Transverse colon (tissue), 3 donors: ENCODE results near the gene FRYL.

Experiments
- POLR2A ChIP-seq: fragments of 450-650 bp; IDR thresholded peaks from one replicate; pipeline ENCODE4 v1.6.1; 2016; ENCODE audit warnings: antibody characterized with exemption, mild to moderate bottlenecking, moderate library complexity
- TF ChIP-seq, protein P1 (sequence below), 5 experiments: fragments of 200-600 bp in 3 of 5; fragments of 450-650 bp in 2 of 5; sonication (generic) in 3 of 5; IDR thresholded peaks; 1 replicate in 2 of 5; 2 replicates in 3 of 5; pipeline ENCODE4 v1.5.1; 2016 to 2017; ENCODE audit warnings: antibody characterized with exemption in 5 of 5, inconsistent platforms in 3 of 5, mild to moderate bottlenecking in 2 of 5, moderate library complexity in 1 of 5

DNA sequence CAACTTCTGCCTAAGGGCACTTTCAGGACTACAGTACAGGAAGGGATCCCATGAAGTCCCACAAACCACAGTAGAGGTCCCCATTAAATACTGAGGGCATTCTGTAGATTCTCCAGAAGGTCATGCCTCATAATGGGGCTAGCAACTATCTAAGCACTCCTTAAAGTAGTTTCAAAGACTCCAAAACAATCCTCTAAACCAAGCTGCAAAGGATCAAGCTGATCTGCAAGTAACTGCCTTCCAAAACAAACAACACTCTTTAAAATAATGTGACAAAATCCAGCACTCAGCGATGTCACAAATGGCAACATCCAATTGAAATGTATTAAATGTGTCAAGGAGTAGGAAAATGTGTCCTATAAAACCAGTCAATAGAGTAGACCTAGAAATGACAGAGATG, 118.7 kb downstream of the FRYL start:
- TF ChIP-seq, protein P1, sequence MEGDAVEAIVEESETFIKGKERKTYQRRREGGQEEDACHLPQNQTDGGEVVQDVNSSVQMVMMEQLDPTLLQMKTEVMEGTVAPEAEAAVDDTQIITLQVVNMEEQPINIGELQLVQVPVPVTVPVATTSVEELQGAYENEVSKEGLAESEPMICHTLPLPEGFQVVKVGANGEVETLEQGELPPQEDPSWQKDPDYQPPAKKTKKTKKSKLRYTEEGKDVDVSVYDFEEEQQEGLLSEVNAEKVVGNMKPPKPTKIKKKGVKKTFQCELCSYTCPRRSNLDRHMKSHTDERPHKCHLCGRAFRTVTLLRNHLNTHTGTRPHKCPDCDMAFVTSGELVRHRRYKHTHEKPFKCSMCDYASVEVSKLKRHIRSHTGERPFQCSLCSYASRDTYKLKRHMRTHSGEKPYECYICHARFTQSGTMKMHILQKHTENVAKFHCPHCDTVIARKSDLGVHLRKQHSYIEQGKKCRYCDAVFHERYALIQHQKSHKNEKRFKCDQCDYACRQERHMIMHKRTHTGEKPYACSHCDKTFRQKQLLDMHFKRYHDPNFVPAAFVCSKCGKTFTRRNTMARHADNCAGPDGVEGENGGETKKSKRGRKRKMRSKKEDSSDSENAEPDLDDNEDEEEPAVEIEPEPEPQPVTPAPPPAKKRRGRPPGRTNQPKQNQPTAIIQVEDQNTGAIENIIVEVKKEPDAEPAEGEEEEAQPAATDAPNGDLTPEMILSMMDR (IDR thresholded peaks at IDR 0.05): no peak
- no peak for TF ChIP-seq POLR2A
